ENCODE data around the gene HMGN3. TPM values are rescaled to one million over a fixed set of nuclear protein-coding genes. Genes with fewer than 3 reads are reported as not detected.

HMGN3 gene
- total and polyA plus RNA-seq, 2 of the 13 experiments (the other 11 are each of a cell fraction or from before 2014, with no cell fraction given), result 67.9 to 145 TPM

- TF ChIP-seq, protein P1, sequence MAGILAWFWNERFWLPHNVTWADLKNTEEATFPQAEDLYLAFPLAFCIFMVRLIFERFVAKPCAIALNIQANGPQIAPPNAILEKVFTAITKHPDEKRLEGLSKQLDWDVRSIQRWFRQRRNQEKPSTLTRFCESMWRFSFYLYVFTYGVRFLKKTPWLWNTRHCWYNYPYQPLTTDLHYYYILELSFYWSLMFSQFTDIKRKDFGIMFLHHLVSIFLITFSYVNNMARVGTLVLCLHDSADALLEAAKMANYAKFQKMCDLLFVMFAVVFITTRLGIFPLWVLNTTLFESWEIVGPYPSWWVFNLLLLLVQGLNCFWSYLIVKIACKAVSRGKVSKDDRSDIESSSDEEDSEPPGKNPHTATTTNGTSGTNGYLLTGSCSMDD (CRISPR knock-in tag; IDR thresholded peaks at IDR 0.05), result no peak
- no peak for TF ChIP-seq JUN (CRISPR knock-in tag; IDR thresholded peaks at IDR 0.05)
- TF ChIP-seq ZEB1 (IDR thresholded peaks at IDR 0.05; ENCODE audit: insufficient replicate concordance, low read depth), result no peak
- no peak for TF ChIP-seq ZNF883 (CRISPR knock-in tag; IDR thresholded peaks at IDR 0.05; ENCODE audit: not compliant biosample characterization)
- TF ChIP-seq HNF4G (IDR thresholded peaks at IDR 0.05; ENCODE audit: borderline replicate concordance, low read depth, low read length), result no peak
- TF ChIP-seq HNF4G (CRISPR knock-in tag; IDR thresholded peaks at IDR 0.05; ENCODE audit: borderline replicate concordance, low read depth), result no peak
- TF ChIP-seq POGZ (CRISPR knock-in tag; IDR thresholded peaks at IDR 0.05), result no peak
- no peak for TF ChIP-seq ZNF558 (CRISPR knock-in tag; IDR thresholded peaks at IDR 0.05; ENCODE audit: borderline replicate concordance)
- no peak for TF ChIP-seq ZNF512B (CRISPR knock-in tag; IDR thresholded peaks at IDR 0.05; ENCODE audit: borderline replicate concordance)
- TF ChIP-seq, protein P2, sequence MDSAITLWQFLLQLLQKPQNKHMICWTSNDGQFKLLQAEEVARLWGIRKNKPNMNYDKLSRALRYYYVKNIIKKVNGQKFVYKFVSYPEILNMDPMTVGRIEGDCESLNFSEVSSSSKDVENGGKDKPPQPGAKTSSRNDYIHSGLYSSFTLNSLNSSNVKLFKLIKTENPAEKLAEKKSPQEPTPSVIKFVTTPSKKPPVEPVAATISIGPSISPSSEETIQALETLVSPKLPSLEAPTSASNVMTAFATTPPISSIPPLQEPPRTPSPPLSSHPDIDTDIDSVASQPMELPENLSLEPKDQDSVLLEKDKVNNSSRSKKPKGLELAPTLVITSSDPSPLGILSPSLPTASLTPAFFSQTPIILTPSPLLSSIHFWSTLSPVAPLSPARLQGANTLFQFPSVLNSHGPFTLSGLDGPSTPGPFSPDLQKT (CRISPR knock-in tag; IDR thresholded peaks at IDR 0.05; ENCODE audit: borderline replicate concordance), result no peak
- TF ChIP-seq RBAK (CRISPR knock-in tag; IDR thresholded peaks at IDR 0.05), result no peak
- no peak for TF ChIP-seq RBFOX2 (IDR thresholded peaks at IDR 0.05; ENCODE audit: low read depth, low read length)
- no peak for TF ChIP-seq TAF1 (CRISPR knock-in tag; IDR thresholded peaks at IDR 0.05)
- no peak for TF ChIP-seq ZFP62 (CRISPR knock-in tag; IDR thresholded peaks at IDR 0.05)
- TF ChIP-seq MIXL1 (CRISPR knock-in tag; IDR thresholded peaks at IDR 0.05), result peak; percentile 70; the same call in 1 of the 2 replicates
- TF ChIP-seq ZNF160 (CRISPR knock-in tag; IDR thresholded peaks at IDR 0.05), result no peak
- TF ChIP-seq PRPF4 (IDR thresholded peaks at IDR 0.05; ENCODE audit: low read depth, low read length, poor library complexity, severe bottlenecking), result no peak
- TF ChIP-seq, protein P3, sequence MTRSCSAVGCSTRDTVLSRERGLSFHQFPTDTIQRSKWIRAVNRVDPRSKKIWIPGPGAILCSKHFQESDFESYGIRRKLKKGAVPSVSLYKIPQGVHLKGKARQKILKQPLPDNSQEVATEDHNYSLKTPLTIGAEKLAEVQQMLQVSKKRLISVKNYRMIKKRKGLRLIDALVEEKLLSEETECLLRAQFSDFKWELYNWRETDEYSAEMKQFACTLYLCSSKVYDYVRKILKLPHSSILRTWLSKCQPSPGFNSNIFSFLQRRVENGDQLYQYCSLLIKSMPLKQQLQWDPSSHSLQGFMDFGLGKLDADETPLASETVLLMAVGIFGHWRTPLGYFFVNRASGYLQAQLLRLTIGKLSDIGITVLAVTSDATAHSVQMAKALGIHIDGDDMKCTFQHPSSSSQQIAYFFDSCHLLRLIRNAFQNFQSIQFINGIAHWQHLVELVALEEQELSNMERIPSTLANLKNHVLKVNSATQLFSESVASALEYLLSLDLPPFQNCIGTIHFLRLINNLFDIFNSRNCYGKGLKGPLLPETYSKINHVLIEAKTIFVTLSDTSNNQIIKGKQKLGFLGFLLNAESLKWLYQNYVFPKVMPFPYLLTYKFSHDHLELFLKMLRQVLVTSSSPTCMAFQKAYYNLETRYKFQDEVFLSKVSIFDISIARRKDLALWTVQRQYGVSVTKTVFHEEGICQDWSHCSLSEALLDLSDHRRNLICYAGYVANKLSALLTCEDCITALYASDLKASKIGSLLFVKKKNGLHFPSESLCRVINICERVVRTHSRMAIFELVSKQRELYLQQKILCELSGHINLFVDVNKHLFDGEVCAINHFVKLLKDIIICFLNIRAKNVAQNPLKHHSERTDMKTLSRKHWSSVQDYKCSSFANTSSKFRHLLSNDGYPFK (CRISPR knock-in tag; IDR thresholded peaks at IDR 0.05; ENCODE audit: borderline replicate concordance), result no peak
- TF ChIP-seq BRD4 (CRISPR knock-in tag; IDR thresholded peaks at IDR 0.05), result no peak
- TF ChIP-seq EP300 (IDR thresholded peaks at IDR 0.05; ENCODE audit: low read depth in 2 of 2, low read length in 2 of 2), result peak in 1 of 2 experiments; percentile 45; a peak in 1 of 4 replicates
- TF ChIP-seq EP300 (CRISPR knock-in tag; IDR thresholded peaks at IDR 0.05; ENCODE audit: borderline replicate concordance), result no peak
- no peak for TF ChIP-seq HCFC1 (IDR thresholded peaks at IDR 0.05; ENCODE audit: low read depth, low read length)
These were observed 76.4 kb downstream of the HMGN3 start (continued) for GRCh38 chr6:79157961-79158644.

All from HepG2 (cell line).